ENCODE data around the gene TMX3.

DNA sequence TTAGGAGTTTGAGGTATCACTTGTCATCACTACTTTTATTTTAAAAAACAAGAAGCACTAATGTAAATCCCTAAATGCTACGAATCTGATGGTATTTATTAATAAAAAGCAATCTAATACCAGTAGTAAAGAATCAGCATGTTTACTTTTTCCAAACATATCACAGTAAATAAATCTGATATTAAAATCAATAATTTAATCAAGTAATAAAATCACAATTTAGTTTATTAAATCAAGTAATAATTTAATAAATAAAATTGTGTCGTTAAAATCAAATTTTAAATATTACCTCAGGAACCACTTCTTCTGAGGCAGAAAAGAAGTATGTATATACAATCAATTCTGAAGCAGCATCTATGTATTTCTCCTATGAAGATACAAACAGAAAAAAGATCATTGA lies 18.0 kb downstream of the TMX3 start:
- no peak for TF ChIP-seq CTCF (IDR thresholded peaks at IDR 0.05; ENCODE audit: insufficient read depth, low read depth, low read length)
- TF ChIP-seq EZH2 (IDR thresholded peaks at IDR 0.05; ENCODE audit: insufficient read depth, low read length) = no peak

Measured in astrocyte (in vitro differentiated cells and primary cell).